K562 (cell line): ENCODE results near the gene HS3ST4. TPM values are rescaled to one million over a fixed set of nuclear protein-coding genes. Genes with fewer than 3 reads are reported as not detected.

ENCODE experiments used
- CHAMP1 ChIP-seq: fragments of 450-650 bp; IDR thresholded peaks from 2 replicates; pipeline ENCODE4 v1.6.1; 2016; ENCODE audit warnings: mild to moderate bottlenecking
- EP300 ChIP-seq: IDR thresholded peaks from 2 replicates; pipeline ENCODE4 v1.6.1; 2012; ENCODE audit warnings: low read length, improper control_type of control experiment
- MCM2 ChIP-seq: fragments of 450-650 bp; IDR thresholded peaks from 2 replicates; pipeline ENCODE4 v1.6.1; 2017; ENCODE audit warnings: low read depth, mild to moderate bottlenecking
- MYC ChIP-seq, 2 experiments: fragments of 250-450 bp in 1 of 2; sonication (Bioruptor Pico) in 1 of 2; IDR thresholded peaks; 2 replicates each; pipeline versions ENCODE4 v1.5.1 to v1.6.1; 2012 to 2021; ENCODE audit warnings: low read depth in 2 of 2, borderline replicate concordance in 1 of 2, improper control_type of control experiment in 1 of 2, low read length in 1 of 2, mild to moderate bottlenecking in 1 of 2, moderate library complexity in 1 of 2
- NCOA1 ChIP-seq: fragments of 450-650 bp; IDR thresholded peaks from 2 replicates; pipeline ENCODE4 v1.6.1; 2016; ENCODE audit warnings: low read depth
- NFATC3 ChIP-seq: fragments of 450-650 bp; IDR thresholded peaks from 2 replicates; pipeline ENCODE4 v1.6.1; 2017; ENCODE audit warnings: mild to moderate bottlenecking
- NKRF ChIP-seq: fragments of 450-650 bp; IDR thresholded peaks from 2 replicates; pipeline ENCODE4 v1.6.1; 2016; ENCODE audit warnings: borderline replicate concordance
- NR2C1 ChIP-seq, 2 experiments: fragments of 450-650 bp; IDR thresholded peaks; 2 replicates each; pipeline ENCODE4 v1.6.1; 2017; ENCODE audit warnings: mild to moderate bottlenecking in 2 of 2, antibody characterized with exemption in 1 of 2, inconsistent platforms in 1 of 2, missing compliant biosample characterization in 1 of 2, missing genetic modification characterization in 1 of 2
- PHF8 ChIP-seq: fragments of 200-600 bp; sonication (generic); IDR thresholded peaks from 2 replicates; pipeline ENCODE4 v1.6.1; 2012; ENCODE audit warnings: mixed run types, mild to moderate bottlenecking, inconsistent platforms, low read length, moderate library complexity, borderline replicate concordance
- RBM14 ChIP-seq: fragments of 200-400 bp; formaldehyde crosslinking; IDR thresholded peaks from 2 replicates; pipeline ENCODE4 v1.6.1; 2018; ENCODE audit warnings: low read depth, mild to moderate bottlenecking, low read length, moderate library complexity, borderline replicate concordance; ENCODE audit not compliant: insufficient read depth
- SOX6 ChIP-seq: fragments of 450-650 bp; IDR thresholded peaks from 2 replicates; pipeline ENCODE4 v1.6.1; 2014; ENCODE audit warnings: mild to moderate bottlenecking
- TAL1 ChIP-seq: fragments of 450-650 bp; IDR thresholded peaks from 2 replicates; pipeline ENCODE4 v1.6.1; 2016; ENCODE audit warnings: mild to moderate bottlenecking
- TBL1XR1 ChIP-seq, 2 experiments: IDR thresholded peaks; 2 replicates each; pipeline ENCODE4 v1.6.1; 2012; ENCODE audit warnings: improper control_type of control experiment in 2 of 2, low read length in 2 of 2, mild to moderate bottlenecking in 1 of 2
- TCF7L2 ChIP-seq: fragments of 150-350 bp; IDR thresholded peaks from 2 replicates; pipeline ENCODE4 v1.6.1; 2016; ENCODE audit warnings: low read depth, mild to moderate bottlenecking, low read length, moderate library complexity
- TSHZ1 ChIP-seq: fragments of 250-450 bp; sonication (Bioruptor Pico); IDR thresholded peaks from 2 replicates; pipeline ENCODE4 v1.4.0; 2020; ENCODE audit warnings: mild to moderate bottlenecking, moderate library complexity
- U2AF2 ChIP-seq: fragments of 200-400 bp; formaldehyde crosslinking; optimal IDR thresholded peaks from 2 replicates; pipeline ENCODE3; 2017; ENCODE audit warnings: low read depth, mild to moderate bottlenecking, low read length
- polyA plus RNA-seq, 8 experiments: library from polyadenylated mRNA; depleted of rRNA in 4 of 8; stranded (reverse) in 5 of 8; unstranded in 3 of 8; fragments of >200 nt; fragmentation: Nextera tagmentation in 2 of 8; fragmentation: Illumina TruSeq in 1 of 8; extraction: Ambion mirVana in 2 of 8; extraction: Trizol in 1 of 8; gene quantifications; 2 replicates each; pipeline versions ENCODE4 v1.2.1 to v1.2.3, GENCODE V29; 2011 to 2014; ENCODE audit warnings: inconsistent platforms in 1 of 8, missing spikeins in 1 of 8
- total RNA-seq, 7 experiments: library from RNA; depleted of rRNA in 6 of 7; stranded (reverse); fragments of >200 nt in 6 of 7; fragmentation: Illumina TruSeq in 2 of 7; extraction: Trizol in 2 of 7; gene quantifications; 2 replicates each; pipeline versions ENCODE4 v1.2.1 to v1.2.3, GENCODE V29; 2011 to 2021; ENCODE audit warnings: low replicate concordance in 1 of 7
- TF ChIP-seq, protein P1 (sequence below): sonication (generic); formaldehyde crosslinking; IDR thresholded peaks from 2 replicates; pipeline ENCODE4 v1.8.1; 2023; ENCODE audit warnings: mild to moderate bottlenecking, missing genetic modification reagents

Gene HS3ST4
- total and polyA plus RNA-seq, 9 of the 15 experiments (the other 6 are each of a cell fraction or from before 2014, with no cell fraction given): not detected

GRCh38 chr16:25771812-25772568 is 80.2 kb downstream of the HS3ST4 start (continued):
- TF ChIP-seq CHAMP1 (peak; percentile 90), TCF7L2 (no peak), TSHZ1 (CRISPR knock-in tag) (no peak), TBL1XR1 (IDR thresholded peaks at IDR 0.05; ENCODE audit: low read length in 2 of 2) (peak; percentile 16 to 89; a peak in 3 of 4 replicates), NCOA1 (peak; percentile 89), U2AF2 (no peak), TAL1 (peak; percentile 100), MYC (IDR thresholded peaks at IDR 0.05; ENCODE audit: low read depth, low read length) (peak; percentile 48; the same call in 1 of the 2 replicates), MYC (CRISPR knock-in tag; IDR thresholded peaks at IDR 0.05; ENCODE audit: borderline replicate concordance, low read depth) (no peak), NR2C1 (IDR thresholded peaks at IDR 0.05) (peak; percentile 80), NR2C1 (tag; IDR thresholded peaks at IDR 0.05) (peak; percentile 63; the same call in 1 of the 2 replicates), SOX6 (peak; percentile 98), RBM14 (no peak), MCM2 (no peak), PHF8 (no peak), EP300 (peak; percentile 99), NFATC3 (peak; percentile 67; the same call in 1 of the 2 replicates), NKRF (no peak)
- TF ChIP-seq, protein P1, sequence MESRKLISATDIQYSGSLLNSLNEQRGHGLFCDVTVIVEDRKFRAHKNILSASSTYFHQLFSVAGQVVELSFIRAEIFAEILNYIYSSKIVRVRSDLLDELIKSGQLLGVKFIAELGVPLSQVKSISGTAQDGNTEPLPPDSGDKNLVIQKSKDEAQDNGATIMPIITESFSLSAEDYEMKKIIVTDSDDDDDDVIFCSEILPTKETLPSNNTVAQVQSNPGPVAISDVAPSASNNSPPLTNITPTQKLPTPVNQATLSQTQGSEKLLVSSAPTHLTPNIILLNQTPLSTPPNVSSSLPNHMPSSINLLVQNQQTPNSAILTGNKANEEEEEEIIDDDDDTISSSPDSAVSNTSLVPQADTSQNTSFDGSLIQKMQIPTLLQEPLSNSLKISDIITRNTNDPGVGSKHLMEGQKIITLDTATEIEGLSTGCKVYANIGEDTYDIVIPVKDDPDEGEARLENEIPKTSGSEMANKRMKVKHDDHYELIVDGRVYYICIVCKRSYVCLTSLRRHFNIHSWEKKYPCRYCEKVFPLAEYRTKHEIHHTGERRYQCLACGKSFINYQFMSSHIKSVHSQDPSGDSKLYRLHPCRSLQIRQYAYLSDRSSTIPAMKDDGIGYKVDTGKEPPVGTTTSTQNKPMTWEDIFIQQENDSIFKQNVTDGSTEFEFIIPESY (CRISPR knock-in tag): no peak
